GM23248 (cell line): ENCODE data around the gene PIGR. TPM values are rescaled to one million over a fixed set of nuclear protein-coding genes. Genes with fewer than 3 reads are reported as not detected.
A peak's percentile ranks its signal among the peaks of the same experiment; 100 is the strongest.

ENCODE experiments used
- DNase-seq: peaks from one replicate; pipeline ENCODE4 v3.0.0-alpha.2; 2015
- H2AFZ ChIP-seq: fragments of 200-600 bp; sonication (generic); 2 replicates; pipeline ENCODE4 v1.6.1; 2016; ENCODE audit warnings: antibody characterized with exemption
- H3F3A ChIP-seq: fragments of 200-600 bp; sonication (generic); 2 replicates; pipeline ENCODE4 v1.6.1; 2016; ENCODE audit warnings: mild to moderate bottlenecking, antibody characterized with exemption, mixed run types; ENCODE audit not compliant: insufficient read depth
- H3K27ac ChIP-seq: fragments of 200-600 bp; sonication (generic); 2 replicates; pipeline ENCODE4 v1.5.1; 2016; ENCODE audit warnings: mild to moderate bottlenecking
- H3K27me3 ChIP-seq: fragments of 200-600 bp; sonication (generic); replicated peaks from 2 replicates; pipeline ENCODE4 v1.6.1; 2016; ENCODE audit warnings: mild to moderate bottlenecking; ENCODE audit not compliant: insufficient read depth
- H3K36me3 ChIP-seq: fragments of 200-600 bp; sonication (generic); 2 replicates; pipeline ENCODE4 v1.6.1; 2016; ENCODE audit warnings: low read depth, mild to moderate bottlenecking
- H3K4me1 ChIP-seq: fragments of 200-600 bp; sonication (generic); 2 replicates; pipeline ENCODE4 v1.6.1; 2016; ENCODE audit warnings: mild to moderate bottlenecking; ENCODE audit not compliant: insufficient read depth
- H3K4me2 ChIP-seq: fragments of 200-600 bp; sonication (generic); one replicate; pipeline ENCODE4 v1.6.1; 2016; ENCODE audit warnings: mild to moderate bottlenecking; ENCODE audit not compliant: unreplicated experiment
- H3K4me3 ChIP-seq: fragments of 200-600 bp; sonication (generic); 2 replicates; pipeline ENCODE4 v1.5.1; 2016; ENCODE audit warnings: mild to moderate bottlenecking
- H3K79me2 ChIP-seq: fragments of 200-600 bp; sonication (generic); 2 replicates; pipeline ENCODE4 v1.6.1; 2016; ENCODE audit warnings: mild to moderate bottlenecking; ENCODE audit not compliant: insufficient read depth
- H3K9ac ChIP-seq: fragments of 200-600 bp; sonication (generic); 2 replicates; pipeline ENCODE4 v1.6.1; 2016; ENCODE audit warnings: mild to moderate bottlenecking
- H3K9me2 ChIP-seq: fragments of 200-600 bp; sonication (generic); 2 replicates; pipeline ENCODE4 v1.6.1; 2016; ENCODE audit warnings: mixed run types, mild to moderate bottlenecking, moderate library complexity; ENCODE audit not compliant: insufficient read depth
- H3K9me3 ChIP-seq: fragments of 200-600 bp; sonication (generic); one replicate; pipeline ENCODE4 v1.6.1; 2017; ENCODE audit warnings: low read depth
- H4K20me1 ChIP-seq: fragments of 200-600 bp; sonication (generic); 2 replicates; pipeline ENCODE4 v1.6.0; 2016; ENCODE audit not compliant: insufficient read depth
- EZH2 ChIP-seq: fragments of 200-600 bp; sonication (generic); IDR thresholded peaks from 2 replicates; pipeline ENCODE4 v1.6.1; 2018; ENCODE audit warnings: antibody characterized with exemption, mild to moderate bottlenecking; ENCODE audit not compliant: insufficient read depth, poor library complexity, severe bottlenecking
- EZH2phosphoT487 ChIP-seq: fragments of 200-600 bp; sonication (generic); IDR thresholded peaks from 2 replicates; pipeline ENCODE4 v1.6.1; 2018; ENCODE audit warnings: antibody characterized with exemption, moderate library complexity, mild to moderate bottlenecking, low read depth; ENCODE audit not compliant: insufficient read depth
- WGBS, 2 experiments: methylation state at CpG; one replicate each; pipeline ENCODE4 v1.1.6; 2015 to 2017; ENCODE audit warnings: low lambda C conversion rate in 2 of 2, low coverage in 1 of 2; ENCODE audit errors: missing lambda C conversion rate in 2 of 2; 5-methylcytosine and 5-hydroxymethylcytosine counted together
- in situ Hi-C: fragments of 300-500 bp; cut with MboI; formaldehyde crosslinking; loops from 2 replicates; pipeline ENCODE4 v1.15.0; 2020
- polyA plus RNA-seq: library from polyadenylated mRNA; unstranded; fragments of >200 nt; fragmentation: Nextera tagmentation; extraction: Ambion mirVana; gene quantifications from 2 replicates; pipeline ENCODE4 v1.2.1, GENCODE V29; 2016
- total RNA-seq: library from RNA; depleted of rRNA; stranded (reverse); fragments of >200 nt; shearing (Covaris generic); gene quantifications from 2 replicates; pipeline ENCODE4 v1.2.3, GENCODE V29; 2014

Gene PIGR
- total and polyA plus RNA-seq, 2 experiments from 2014 or later, result not detected

DNA sequence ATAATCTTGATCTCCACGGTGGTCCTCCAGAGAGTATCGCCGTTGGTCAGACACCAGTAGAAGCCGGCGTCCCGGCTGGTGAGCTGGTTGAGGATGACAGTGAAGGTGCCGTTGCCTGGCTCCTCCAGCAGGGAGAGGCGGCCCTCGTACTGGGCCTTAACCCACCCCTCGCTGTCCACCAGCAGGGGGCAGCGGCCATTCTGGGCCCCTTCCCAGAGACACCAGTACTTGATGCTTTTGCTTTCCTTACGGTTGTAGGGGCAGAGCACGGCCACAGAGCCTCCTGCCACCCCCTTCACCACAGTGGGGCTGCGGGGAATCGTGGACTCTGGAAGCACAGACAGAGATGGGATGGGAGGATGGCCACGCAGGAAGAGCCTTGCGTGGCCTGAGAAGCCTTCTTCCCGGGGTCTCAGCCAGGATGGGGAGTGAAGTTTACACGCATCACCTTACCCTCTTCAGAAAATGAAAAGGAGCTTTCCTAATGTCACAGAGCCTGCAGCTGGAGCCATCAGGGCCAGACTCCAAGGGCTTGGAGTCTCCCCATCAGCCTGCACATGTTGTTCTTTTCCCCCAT is 10.7 kb downstream of the PIGR start:
- DNase-seq, result peak; percentile 44

DNA sequence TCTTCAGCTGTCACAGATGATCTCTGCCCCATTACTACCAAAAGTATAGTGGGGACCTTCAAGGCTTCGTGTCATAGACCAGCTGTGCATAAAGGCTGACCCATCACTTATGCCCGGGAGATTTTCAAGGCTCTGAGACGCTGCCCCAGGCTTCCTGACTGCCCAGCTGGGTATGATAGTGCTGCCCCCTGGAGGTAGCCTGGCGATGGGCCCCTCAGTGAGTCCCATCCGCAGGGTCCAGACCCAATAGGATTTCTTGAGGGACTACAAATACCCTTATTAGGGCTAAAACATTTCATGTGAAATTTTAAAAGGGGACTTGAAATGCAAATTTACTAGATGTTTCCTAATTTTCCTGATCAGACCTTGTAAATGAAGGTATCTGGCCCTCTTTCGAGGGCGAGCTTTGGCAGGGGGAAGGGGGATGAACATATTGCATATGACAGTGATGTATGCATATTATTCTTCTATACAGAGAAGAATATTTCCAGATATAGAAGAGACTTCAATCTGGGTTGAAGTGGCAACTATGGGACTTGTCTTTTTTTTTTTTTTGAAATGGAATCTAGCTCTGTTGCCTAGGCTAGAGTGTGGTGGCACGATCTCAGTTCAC is 12.8 kb downstream of the PIGR start:
- TF ChIP-seq EZH2phosphoT487 (no peak), EZH2 (no peak)
- no peaks in the 10 kb centered on the region for H3F3A ChIP-seq
- no peaks in the 10 kb centered on the region for H4K20me1 ChIP-seq
- no peaks in the 10 kb centered on the region for H3K79me2 ChIP-seq
- H2AFZ ChIP-seq, result no peak overlapping the region
- H3K4me3 ChIP-seq, result no peak overlapping the region
- H3K9me2 ChIP-seq, result no peaks in the 10 kb centered on the region
- WGBS, 2 experiments, result 75 to 76% methylated on average over 8 of the region's 8 CpGs
- H3K36me3 ChIP-seq, result no peaks in the 10 kb centered on the region
- DNase-seq, result peak; percentile 33
- H3K27ac ChIP-seq, result no peak overlapping the region
- H3K9ac ChIP-seq, result no peak overlapping the region
- H3K4me2 ChIP-seq, result no peak overlapping the region
- no peaks in the 10 kb centered on the region for H3K9me3 ChIP-seq
- in situ Hi-C loops, result no loop called here
- no peaks in the 10 kb centered on the region for H3K4me1 ChIP-seq
- H3K27me3 ChIP-seq, result 0 out of 2 replicates have a peak, but pooled peaks cover 5% of the 10 kb centered on the region

More for the DNA sequence above, 10.7 kb downstream of the PIGR start:
- TF ChIP-seq EZH2phosphoT487 (no peak), EZH2 (no peak)
- Histone ChIP-seq H3K27ac (no peak overlapping the region), H3K27me3 (peaks cover 5% of the 10 kb centered on the region; the same call in 1 of the 2 replicates), H4K20me1 (no peaks in the 10 kb centered on the region), H3F3A (no peaks in the 10 kb centered on the region), H3K9ac (no peak overlapping the region), H3K4me2 (no peak overlapping the region), H3K79me2 (no peaks in the 10 kb centered on the region), H3K4me1 (no peaks in the 10 kb centered on the region), H3K36me3 (no peaks in the 10 kb centered on the region), H2AFZ (no peak overlapping the region), H3K9me2 (no peaks in the 10 kb centered on the region), H3K4me3 (no peak overlapping the region), H3K9me3 (no peaks in the 10 kb centered on the region)
- 62 to 65% methylated on average over 16 to 19 of the region's 19 CpGs for WGBS, 2 experiments
- in situ Hi-C loops, result no loop called here

DNA sequence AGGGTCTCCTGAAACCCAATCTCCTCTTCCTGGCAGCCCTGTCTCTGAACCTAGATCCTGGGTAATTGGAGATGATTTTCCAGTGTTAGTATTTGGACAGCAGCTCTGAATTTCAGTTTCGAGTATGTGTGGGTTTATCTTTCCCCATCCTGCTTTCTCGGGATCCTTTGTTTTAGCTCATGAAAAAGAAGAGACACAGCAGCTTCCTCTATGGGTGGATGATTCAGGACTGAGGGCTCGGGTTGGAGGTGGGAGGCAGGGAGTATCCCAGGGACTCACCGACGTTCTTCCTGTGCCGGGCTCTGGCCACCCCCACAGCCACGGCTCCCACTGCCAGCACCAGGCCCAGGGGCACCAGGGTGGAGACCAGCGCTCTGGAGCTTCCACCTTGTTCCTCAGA is 14.1 kb downstream of the PIGR start:
- in situ Hi-C loops, result no loop called here
- no peak overlapping the region for H3K4me3 ChIP-seq
- no peaks in the 10 kb centered on the region for H3K4me1 ChIP-seq
- no peaks in the 10 kb centered on the region for H3K36me3 ChIP-seq
- 0 out of 2 replicates have a peak, but pooled peaks cover 5% of the 10 kb centered on the region for H3K27me3 ChIP-seq
- no peaks in the 10 kb centered on the region for H3K9me3 ChIP-seq
- no peak overlapping the region for H3K27ac ChIP-seq
- no peaks in the 10 kb centered on the region for H3F3A ChIP-seq
- H3K4me2 ChIP-seq, result no peak overlapping the region
- H3K9ac ChIP-seq, result no peak overlapping the region
- H4K20me1 ChIP-seq, result no peaks in the 10 kb centered on the region
- no peak for DNase-seq
- no peaks in the 10 kb centered on the region for H3K9me2 ChIP-seq
- WGBS, 2 experiments, result 64% methylated on average over 8 of the region's 8 CpGs
- TF ChIP-seq EZH2phosphoT487 (no peak), EZH2 (no peak)
- no peaks in the 10 kb centered on the region for H3K79me2 ChIP-seq
- no peak overlapping the region for H2AFZ ChIP-seq

DNA sequence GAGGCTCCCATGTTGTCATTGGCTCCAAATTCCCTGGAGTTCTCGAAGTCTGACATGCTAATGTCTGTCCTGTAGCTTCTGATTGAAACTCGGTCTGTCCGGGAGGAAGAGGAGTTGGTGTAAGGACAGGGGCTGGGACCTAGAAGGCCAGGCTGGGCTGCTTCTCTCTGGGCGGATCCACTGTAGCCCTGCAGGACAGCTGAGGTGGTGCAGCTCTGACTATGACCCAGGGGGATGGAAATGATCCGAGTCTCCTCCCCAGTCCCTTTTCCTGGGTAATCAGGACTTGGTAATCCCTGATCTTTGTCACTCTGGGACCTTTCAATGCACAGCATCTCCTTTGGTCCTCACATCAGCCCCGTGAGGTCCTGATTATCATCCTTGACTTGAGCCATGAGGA is 14.6 kb downstream of the PIGR start:
- in situ Hi-C loops, result no loop called here
- no peaks in the 10 kb centered on the region for H3K9me3 ChIP-seq
- no peak overlapping the region for H2AFZ ChIP-seq
- H3K27ac ChIP-seq, result no peak overlapping the region
- H3K4me1 ChIP-seq, result no peaks in the 10 kb centered on the region
- no peaks in the 10 kb centered on the region for H3K79me2 ChIP-seq
- 0 out of 2 replicates have a peak, but pooled peaks cover 5% of the 10 kb centered on the region for H3K27me3 ChIP-seq
- H3K4me3 ChIP-seq, result no peak overlapping the region
- no peaks in the 10 kb centered on the region for H3F3A ChIP-seq
- TF ChIP-seq EZH2 (no peak), EZH2phosphoT487 (no peak)
- H3K36me3 ChIP-seq, result no peaks in the 10 kb centered on the region
- H4K20me1 ChIP-seq, result no peaks in the 10 kb centered on the region
- H3K4me2 ChIP-seq, result no peak overlapping the region
- 76 to 87% methylated on average over 6 of the region's 6 CpGs for WGBS, 2 experiments
- no peaks in the 10 kb centered on the region for H3K9me2 ChIP-seq
- no peak overlapping the region for H3K9ac ChIP-seq
- DNase-seq, result no peak
